Panc1 (cell line): ENCODE results near the gene POSTN. TPM values are rescaled to one million over a fixed set of nuclear protein-coding genes. Genes with fewer than 3 reads are reported as not detected.

Experiments used
- ATAC-seq: fragments of 200-7000 bp; cut with Tn5 transposase; 2 replicates; pipeline ENCODE4 v1.9.1; 2020; ENCODE audit warnings: mild to moderate bottlenecking, moderate library complexity
- BruUV-seq: library from RNA; stranded (reverse); fragments of 400-500 nt; replicated peaks from 2 replicates; lab custom pipeline; 2021; lab: Mats Ljungman, UMichigan
- CTCF ChIA-PET: fragments of 300-600 bp; sonication (Branson Sonifier 250); formaldehyde crosslinking; loops from one replicate; lab custom pipeline; 2022; ENCODE audit warnings: antibody characterized with exemption; lab: Charles Lee
- POLR2A ChIA-PET: fragments of 300-600 bp; sonication (Branson Sonifier 250); formaldehyde crosslinking; loops from one replicate; lab custom pipeline; 2022; ENCODE audit warnings: antibody characterized with exemption; lab: Charles Lee
- DNase-seq: peaks from one replicate; pipeline ENCODE4 v3.0.0-alpha.2; 2010; ENCODE audit warnings: low read depth, low spot score
- H3K27ac ChIP-seq: 2 replicates; pipeline ENCODE4 v1.5.1; 2011; ENCODE audit warnings: mild to moderate bottlenecking, low read length, inconsistent platforms
- H3K27me3 ChIP-seq: fragments of 200-500 bp; sonication (Bioruptor generic); 2 replicates; pipeline ENCODE4 v1.6.0; 2014; ENCODE audit warnings: low read length, inconsistent platforms; ENCODE audit not compliant: control insufficient read depth, insufficient read depth
- H3K36me3 ChIP-seq: fragments of 200-500 bp; sonication (Bioruptor generic); 2 replicates; pipeline ENCODE4 v1.5.1; 2014; ENCODE audit warnings: inconsistent platforms, mild to moderate bottlenecking, low read length, moderate library complexity; ENCODE audit not compliant: control insufficient read depth, insufficient read depth
- H3K4me1 ChIP-seq: 2 replicates; pipeline ENCODE4 v1.5.1; 2011; ENCODE audit warnings: inconsistent platforms, mild to moderate bottlenecking, low read length, moderate library complexity; ENCODE audit not compliant: control insufficient read depth, insufficient read depth
- H3K4me3 ChIP-seq, 2 experiments: 2 replicates each; pipeline ENCODE4 v1.5.1; 2011 to 2012; ENCODE audit warnings: low read depth in 2 of 2, low read length in 2 of 2, mild to moderate bottlenecking in 2 of 2, inconsistent platforms in 1 of 2, moderate library complexity in 1 of 2
- H3K9me3 ChIP-seq: fragments of 200-500 bp; sonication (Bioruptor generic); 2 replicates; pipeline ENCODE4 v1.5.1; 2014; ENCODE audit warnings: low read depth, mild to moderate bottlenecking, inconsistent platforms, low read length, moderate library complexity; ENCODE audit not compliant: control insufficient read depth, insufficient read depth
- POLR2AphosphoS5 ChIP-seq: IDR thresholded peaks from 2 replicates; pipeline ENCODE4 v1.6.1; 2012; ENCODE audit warnings: mild to moderate bottlenecking, low read depth, low read length, moderate library complexity
- SIN3A ChIP-seq: IDR thresholded peaks from 2 replicates; pipeline ENCODE4 v1.6.1; 2012; ENCODE audit warnings: low read depth, mild to moderate bottlenecking, low read length, moderate library complexity, borderline replicate concordance; ENCODE audit not compliant: insufficient read depth
- TCF7L2 ChIP-seq: IDR thresholded peaks from 2 replicates; pipeline ENCODE4 v1.6.1; 2011; ENCODE audit warnings: mild to moderate bottlenecking, low read depth, low read length, inconsistent platforms
- in situ Hi-C: cut with HindIII; loops from 2 replicates; pipeline ENCODE4 v1.10.0; 2016; ENCODE audit warnings: low sequenced_read_pairs, low pct_unique_long_range_greater_than_20kb
- intact Hi-C: fragments of 100-400 bp; cut with micrococcal nuclease; formaldehyde crosslinking; loops from one replicate; pipeline ENCODE4 v1.10.0; 2022; ENCODE audit not compliant: unreplicated experiment
- total RNA-seq: library from RNA; stranded (reverse); gene quantifications from one replicate; pipeline ENCODE4 v1.2.1, GENCODE V29; 2021; ENCODE audit not compliant: unreplicated experiment
- TF ChIP-seq, protein P1 (sequence below): fragments of 450-650 bp; IDR thresholded peaks from 2 replicates; pipeline ENCODE4 v1.5.1; 2017; ENCODE audit warnings: mild to moderate bottlenecking
- TF ChIP-seq, protein P2 (sequence below), 2 experiments: IDR thresholded peaks; 2 replicates each; pipeline ENCODE4 v1.6.1; 2011 to 2012; ENCODE audit warnings: low read depth in 2 of 2, control low read depth in 1 of 2, low read length in 1 of 2, mild to moderate bottlenecking in 1 of 2, moderate library complexity in 1 of 2; ENCODE audit not compliant: insufficient read depth in 1 of 2

Gene POSTN
- total RNA-seq, 1 experiment from 2014 or later, result 0.08 TPM

DNA sequence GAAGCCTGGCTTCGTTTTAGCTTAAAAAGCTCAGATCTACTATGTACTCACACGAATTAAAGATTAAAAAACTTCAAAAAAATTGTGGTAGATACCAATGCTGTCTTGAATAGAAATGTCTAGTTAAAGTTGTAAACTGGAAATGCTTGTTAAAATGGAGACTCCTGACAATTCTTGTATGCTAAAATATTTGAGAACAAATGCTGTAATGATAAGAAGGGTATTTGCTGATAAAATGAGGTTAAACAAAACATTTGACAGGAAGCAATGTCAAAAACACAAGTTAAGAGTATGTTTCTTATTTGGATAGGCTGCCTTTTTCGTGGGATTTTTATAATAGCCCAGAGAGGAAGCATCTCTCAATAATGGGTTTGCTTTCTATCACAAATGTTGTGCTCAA, 48.0 kb upstream of the POSTN start:
- no TSS peak for BruUV-seq
- in situ Hi-C loops (no loop called here), intact Hi-C loops (no loop called here)
- no peak for DNase-seq
- Histone ChIP-seq H3K27me3 (no peaks in the 10 kb centered on the region), H3K4me3 (no peak overlapping the region), H3K4me1 (no peaks in the 10 kb centered on the region), H3K27ac (no peak overlapping the region), H3K9me3 (no peaks in the 10 kb centered on the region), H3K36me3 (no peaks in the 10 kb centered on the region)
- no peak for ATAC-seq
- TF ChIP-seq, protein P1, sequence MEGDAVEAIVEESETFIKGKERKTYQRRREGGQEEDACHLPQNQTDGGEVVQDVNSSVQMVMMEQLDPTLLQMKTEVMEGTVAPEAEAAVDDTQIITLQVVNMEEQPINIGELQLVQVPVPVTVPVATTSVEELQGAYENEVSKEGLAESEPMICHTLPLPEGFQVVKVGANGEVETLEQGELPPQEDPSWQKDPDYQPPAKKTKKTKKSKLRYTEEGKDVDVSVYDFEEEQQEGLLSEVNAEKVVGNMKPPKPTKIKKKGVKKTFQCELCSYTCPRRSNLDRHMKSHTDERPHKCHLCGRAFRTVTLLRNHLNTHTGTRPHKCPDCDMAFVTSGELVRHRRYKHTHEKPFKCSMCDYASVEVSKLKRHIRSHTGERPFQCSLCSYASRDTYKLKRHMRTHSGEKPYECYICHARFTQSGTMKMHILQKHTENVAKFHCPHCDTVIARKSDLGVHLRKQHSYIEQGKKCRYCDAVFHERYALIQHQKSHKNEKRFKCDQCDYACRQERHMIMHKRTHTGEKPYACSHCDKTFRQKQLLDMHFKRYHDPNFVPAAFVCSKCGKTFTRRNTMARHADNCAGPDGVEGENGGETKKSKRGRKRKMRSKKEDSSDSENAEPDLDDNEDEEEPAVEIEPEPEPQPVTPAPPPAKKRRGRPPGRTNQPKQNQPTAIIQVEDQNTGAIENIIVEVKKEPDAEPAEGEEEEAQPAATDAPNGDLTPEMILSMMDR, result no peak
- ChIA-PET POLR2A (no interaction called here), CTCF (no interaction called here)

- POLR2A ChIA-PET, result no interaction called here
- BruUV-seq, result no TSS peak
- no peak overlapping the region for H3K27ac ChIP-seq
- no peaks in the 10 kb centered on the region for H3K27me3 ChIP-seq
- in situ Hi-C loops, result no loop called here
- intact Hi-C loops, result no loop called here
- no peak for TF ChIP-seq TCF7L2
- no peak for TF ChIP-seq POLR2AphosphoS5
- CTCF ChIA-PET, result no interaction called here
- DNase-seq (no peak), ATAC-seq (no peak)
- H3K4me3 ChIP-seq, result no peak overlapping the region
- no peaks in the 10 kb centered on the region for H3K4me1 ChIP-seq
- H3K36me3 ChIP-seq, result no peaks in the 10 kb centered on the region
- H3K9me3 ChIP-seq, result no peaks in the 10 kb centered on the region
Observed at GRCh38 chr13:37645181-37645740, 46.7 kb upstream of the POSTN start.

- no peaks in the 10 kb centered on the region for H3K36me3 ChIP-seq
- ATAC-seq, result no peak
- no peak overlapping the region for H3K4me3 ChIP-seq
- no peak for TF ChIP-seq TCF7L2
- TF ChIP-seq POLR2AphosphoS5, result no peak
- TF ChIP-seq SIN3A, result no peak
- TF ChIP-seq, protein P2, sequence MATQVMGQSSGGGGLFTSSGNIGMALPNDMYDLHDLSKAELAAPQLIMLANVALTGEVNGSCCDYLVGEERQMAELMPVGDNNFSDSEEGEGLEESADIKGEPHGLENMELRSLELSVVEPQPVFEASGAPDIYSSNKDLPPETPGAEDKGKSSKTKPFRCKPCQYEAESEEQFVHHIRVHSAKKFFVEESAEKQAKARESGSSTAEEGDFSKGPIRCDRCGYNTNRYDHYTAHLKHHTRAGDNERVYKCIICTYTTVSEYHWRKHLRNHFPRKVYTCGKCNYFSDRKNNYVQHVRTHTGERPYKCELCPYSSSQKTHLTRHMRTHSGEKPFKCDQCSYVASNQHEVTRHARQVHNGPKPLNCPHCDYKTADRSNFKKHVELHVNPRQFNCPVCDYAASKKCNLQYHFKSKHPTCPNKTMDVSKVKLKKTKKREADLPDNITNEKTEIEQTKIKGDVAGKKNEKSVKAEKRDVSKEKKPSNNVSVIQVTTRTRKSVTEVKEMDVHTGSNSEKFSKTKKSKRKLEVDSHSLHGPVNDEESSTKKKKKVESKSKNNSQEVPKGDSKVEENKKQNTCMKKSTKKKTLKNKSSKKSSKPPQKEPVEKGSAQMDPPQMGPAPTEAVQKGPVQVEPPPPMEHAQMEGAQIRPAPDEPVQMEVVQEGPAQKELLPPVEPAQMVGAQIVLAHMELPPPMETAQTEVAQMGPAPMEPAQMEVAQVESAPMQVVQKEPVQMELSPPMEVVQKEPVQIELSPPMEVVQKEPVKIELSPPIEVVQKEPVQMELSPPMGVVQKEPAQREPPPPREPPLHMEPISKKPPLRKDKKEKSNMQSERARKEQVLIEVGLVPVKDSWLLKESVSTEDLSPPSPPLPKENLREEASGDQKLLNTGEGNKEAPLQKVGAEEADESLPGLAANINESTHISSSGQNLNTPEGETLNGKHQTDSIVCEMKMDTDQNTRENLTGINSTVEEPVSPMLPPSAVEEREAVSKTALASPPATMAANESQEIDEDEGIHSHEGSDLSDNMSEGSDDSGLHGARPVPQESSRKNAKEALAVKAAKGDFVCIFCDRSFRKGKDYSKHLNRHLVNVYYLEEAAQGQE (IDR thresholded peaks at IDR 0.05; ENCODE audit: insufficient read depth in 1 of 2, low read depth in 2 of 2, low read length in 1 of 2), result no peak
- TF ChIP-seq, protein P1, result no peak
- no peaks in the 10 kb centered on the region for H3K9me3 ChIP-seq
- DNase-seq, result no peak
- no peaks in the 10 kb centered on the region for H3K27me3 ChIP-seq
- H3K4me1 ChIP-seq, result no peaks in the 10 kb centered on the region
- POLR2A ChIA-PET, result no interaction called here
- CTCF ChIA-PET, result no interaction called here
- in situ Hi-C loops, result no loop called here
- intact Hi-C loops, result no loop called here
- no peak overlapping the region for H3K27ac ChIP-seq
- BruUV-seq, result no TSS peak
Observed at GRCh38 chr13:37641391-37641790, 42.8 kb upstream of the POSTN start.
